ENCODE data around the gene PARD3.

DNA sequence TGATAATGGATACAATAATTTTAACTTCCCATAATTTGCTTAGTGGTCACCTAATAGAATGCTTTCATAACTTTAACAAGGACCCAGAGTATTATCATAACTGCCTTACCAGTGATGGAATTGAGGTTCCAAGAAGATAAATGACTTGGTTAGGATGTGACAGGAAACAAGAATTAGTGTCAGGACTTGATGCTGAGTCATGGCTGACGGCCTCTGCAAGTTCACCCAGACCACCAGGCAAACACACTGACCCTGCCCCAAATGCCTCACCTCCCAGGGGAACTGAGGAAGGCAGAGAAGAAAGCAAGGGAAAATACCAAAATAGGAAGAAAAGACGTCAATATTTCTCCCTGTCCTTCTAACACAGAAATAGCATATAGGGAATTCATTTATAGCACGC is 636.3 kb downstream of the PARD3 start:
- TF ChIP-seq CTCF (IDR thresholded peaks at IDR 0.05) (no peak), POLR2AphosphoS5 (IDR thresholded peaks at IDR 0.05) (no peak)
